Omental fat pad (tissue), 4 donors: ENCODE measurements around the gene MCM5. TPM values are rescaled to one million over a fixed set of nuclear protein-coding genes. Genes with fewer than 3 reads are reported as not detected.

Experiments used
- ATAC-seq: fragments of 150-250 bp; one replicate; pipeline ENCODE4 v1.9.1; 2016; ENCODE audit warnings: mild to moderate bottlenecking, moderate library complexity; ENCODE audit not compliant: low FRiP score
- DNase-seq: peaks from one replicate; pipeline ENCODE4 v3.0.0-alpha.2; 2019; ENCODE audit warnings: low spot score
- total RNA-seq, 4 donors: library from RNA; depleted of rRNA; stranded (reverse); fragments of >200 nt; gene quantifications; one replicate each; pipeline ENCODE4 v1.1.0, GENCODE V29; 2016
- TF ChIP-seq, protein P1 (sequence below), 3 donors: fragments of 450-650 bp; IDR thresholded peaks; one replicate each; pipeline ENCODE4 v1.5.1; 2016 to 2017; ENCODE audit warnings: antibody characterized with exemption in 3 of 3, mild to moderate bottlenecking in 3 of 3, moderate library complexity in 2 of 3

The MCM5 gene
- total RNA-seq, 4 donors from 2014 or later: 10.5 to 22.5 (median 13.9) TPM

DNA sequence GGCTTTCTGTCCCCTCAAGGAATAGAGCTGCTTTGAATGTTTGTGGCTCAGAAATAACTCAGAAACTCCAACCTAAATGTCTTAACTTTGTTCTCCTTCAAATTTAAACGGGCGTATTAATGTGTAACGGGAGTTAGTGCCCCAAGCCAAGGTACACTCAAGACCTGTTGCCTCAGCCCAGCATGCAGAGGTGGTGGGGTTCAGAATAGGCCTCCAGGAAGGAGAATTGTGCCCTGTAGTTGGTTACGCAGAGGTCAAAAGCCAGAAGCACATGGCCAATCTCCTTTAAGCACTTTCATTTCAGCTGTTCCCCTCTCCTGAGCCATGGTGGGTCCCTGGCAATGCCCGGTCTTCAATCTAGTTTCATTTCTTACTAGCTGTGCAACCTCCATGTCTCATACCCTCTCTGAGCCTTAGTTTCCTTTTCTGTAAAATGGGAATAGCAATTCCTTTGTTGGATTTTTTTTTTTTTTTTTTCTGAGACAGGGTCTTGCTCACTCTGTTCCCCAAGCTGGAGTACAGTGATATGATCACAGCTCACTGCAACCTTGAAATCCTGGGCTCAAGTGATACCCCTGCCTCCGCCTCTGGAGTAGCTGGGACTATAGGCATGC lies 14.9 kb upstream of the MCM5 start:
- DNase-seq (no peak), ATAC-seq (no peak)
- TF ChIP-seq, protein P1, sequence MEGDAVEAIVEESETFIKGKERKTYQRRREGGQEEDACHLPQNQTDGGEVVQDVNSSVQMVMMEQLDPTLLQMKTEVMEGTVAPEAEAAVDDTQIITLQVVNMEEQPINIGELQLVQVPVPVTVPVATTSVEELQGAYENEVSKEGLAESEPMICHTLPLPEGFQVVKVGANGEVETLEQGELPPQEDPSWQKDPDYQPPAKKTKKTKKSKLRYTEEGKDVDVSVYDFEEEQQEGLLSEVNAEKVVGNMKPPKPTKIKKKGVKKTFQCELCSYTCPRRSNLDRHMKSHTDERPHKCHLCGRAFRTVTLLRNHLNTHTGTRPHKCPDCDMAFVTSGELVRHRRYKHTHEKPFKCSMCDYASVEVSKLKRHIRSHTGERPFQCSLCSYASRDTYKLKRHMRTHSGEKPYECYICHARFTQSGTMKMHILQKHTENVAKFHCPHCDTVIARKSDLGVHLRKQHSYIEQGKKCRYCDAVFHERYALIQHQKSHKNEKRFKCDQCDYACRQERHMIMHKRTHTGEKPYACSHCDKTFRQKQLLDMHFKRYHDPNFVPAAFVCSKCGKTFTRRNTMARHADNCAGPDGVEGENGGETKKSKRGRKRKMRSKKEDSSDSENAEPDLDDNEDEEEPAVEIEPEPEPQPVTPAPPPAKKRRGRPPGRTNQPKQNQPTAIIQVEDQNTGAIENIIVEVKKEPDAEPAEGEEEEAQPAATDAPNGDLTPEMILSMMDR (IDR thresholded peaks at IDR 0.05): no peak

DNA sequence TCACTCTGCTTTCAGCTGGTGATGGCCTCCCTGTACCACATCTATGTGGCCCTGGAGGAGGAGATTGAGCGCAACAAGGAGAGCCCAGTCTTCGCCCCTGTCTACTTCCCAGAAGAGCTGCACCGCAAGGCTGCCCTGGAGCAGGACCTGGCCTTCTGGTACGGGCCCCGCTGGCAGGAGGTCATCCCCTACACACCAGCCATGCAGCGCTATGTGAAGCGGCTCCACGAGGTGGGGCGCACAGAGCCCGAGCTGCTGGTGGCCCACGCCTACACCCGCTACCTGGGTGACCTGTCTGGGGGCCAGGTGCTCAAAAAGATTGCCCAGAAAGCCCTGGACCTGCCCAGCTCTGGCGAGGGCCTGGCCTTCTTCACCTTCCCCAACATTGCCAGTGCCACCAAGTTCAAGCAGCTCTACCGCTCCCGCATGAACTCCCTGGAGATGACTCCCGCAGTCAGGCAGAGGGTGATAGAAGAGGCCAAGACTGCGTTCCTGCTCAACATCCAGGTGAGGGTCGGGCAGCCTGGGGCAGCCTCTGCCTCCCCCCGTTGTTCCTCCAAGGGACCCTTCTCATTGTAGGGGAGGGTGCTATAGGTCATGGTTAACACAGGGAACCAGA lies 13.2 kb upstream of the MCM5 start:
- TF ChIP-seq, protein P1 (IDR thresholded peaks at IDR 0.05): no peak
- ATAC-seq (peak; percentile 9), DNase-seq (no peak)

DNA sequence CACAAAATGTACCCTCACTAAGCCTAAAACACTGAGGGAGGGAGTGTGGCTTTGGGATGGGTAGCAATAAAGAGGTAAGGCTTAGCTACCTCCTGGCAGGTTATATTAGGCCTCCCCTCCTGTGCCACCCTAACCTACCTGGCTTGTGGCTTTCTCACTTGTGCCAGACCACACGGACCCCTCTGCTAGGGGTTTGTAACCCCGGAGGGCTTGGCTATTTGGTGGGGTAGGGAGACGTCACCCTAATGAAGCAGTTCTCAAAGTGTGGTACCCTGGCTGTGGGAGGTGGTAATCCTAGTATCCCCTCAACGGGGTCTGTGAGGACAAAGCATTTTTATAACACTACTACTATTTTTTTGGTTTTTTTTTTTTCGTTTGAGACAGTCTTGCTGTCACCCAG lies 9.0 kb upstream of the MCM5 start:
- DNase-seq: no peak
- ATAC-seq: no peak
- TF ChIP-seq, protein P1 (IDR thresholded peaks at IDR 0.05): no peak

- ATAC-seq (no peak), DNase-seq (no peak)
- TF ChIP-seq, protein P1 (IDR thresholded peaks at IDR 0.05): no peak
Measured at GRCh38 chr22:35392357-35392756, 7.6 kb upstream of the MCM5 start.

DNA sequence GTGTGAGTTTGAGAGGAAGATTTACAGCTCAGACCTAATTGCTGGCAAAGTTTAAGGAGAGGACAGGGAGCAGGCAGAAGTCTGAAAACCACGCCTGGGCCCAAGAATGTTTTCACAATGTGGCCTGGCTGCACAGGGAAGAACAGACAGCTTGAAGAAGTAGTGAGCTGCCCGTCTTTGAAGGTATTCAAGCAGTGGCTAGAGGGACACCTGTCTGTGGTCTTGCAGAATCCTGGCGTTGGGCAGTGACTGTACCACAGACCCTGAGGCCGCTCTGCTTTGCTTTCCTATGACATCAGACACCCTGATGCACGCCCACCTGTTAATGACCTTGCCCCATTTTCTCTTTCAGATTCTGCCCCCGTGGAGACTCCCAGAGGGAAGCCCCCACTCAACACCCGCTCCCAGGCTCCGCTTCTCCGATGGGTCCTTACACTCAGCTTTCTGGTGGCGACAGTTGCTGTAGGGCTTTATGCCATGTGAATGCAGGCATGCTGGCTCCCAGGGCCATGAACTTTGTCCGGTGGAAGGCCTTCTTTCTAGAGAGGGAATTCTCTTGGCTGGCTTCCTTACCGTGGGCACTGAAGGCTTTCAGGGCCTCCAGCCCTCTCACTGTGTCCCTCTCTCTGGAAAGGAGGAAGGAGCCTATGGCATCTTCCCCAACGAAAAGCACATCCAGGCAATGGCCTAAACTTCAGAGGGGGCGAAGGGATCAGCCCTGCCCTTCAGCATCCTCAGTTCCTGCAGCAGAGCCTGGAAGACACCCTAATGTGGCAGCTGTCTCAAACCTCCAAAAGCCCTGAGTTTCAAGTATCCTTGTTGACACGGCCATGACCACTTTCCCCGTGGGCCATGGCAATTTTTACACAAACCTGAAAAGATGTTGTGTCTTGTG lies 6.6 kb upstream of the MCM5 start:
- DNase-seq (no peak), ATAC-seq (peak; percentile 4)
- TF ChIP-seq, protein P1 (IDR thresholded peaks at IDR 0.05): no peak

DNA sequence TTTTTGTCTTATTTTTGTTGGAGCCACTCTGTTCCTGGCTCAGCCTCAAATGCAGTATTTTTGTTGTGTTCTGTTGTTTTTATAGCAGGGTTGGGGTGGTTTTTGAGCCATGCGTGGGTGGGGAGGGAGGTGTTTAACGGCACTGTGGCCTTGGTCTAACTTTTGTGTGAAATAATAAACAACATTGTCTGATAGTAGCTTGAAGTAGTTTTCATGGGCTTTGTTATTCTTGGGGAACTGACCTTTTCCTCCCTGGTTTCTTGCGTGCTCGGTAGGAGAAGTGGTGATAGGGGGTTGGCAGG lies 6.0 kb upstream of the MCM5 start:
- TF ChIP-seq, protein P1 (IDR thresholded peaks at IDR 0.05): no peak
- DNase-seq (no peak), ATAC-seq (no peak)
